HepG2 (cell line): ENCODE data around the gene RNF123. TPM values are rescaled to one million over a fixed set of nuclear protein-coding genes. Genes with fewer than 3 reads are reported as not detected.

Source experiments
- BRD4 ChIP-seq: sonication (generic); formaldehyde crosslinking; IDR thresholded peaks from 2 replicates; pipeline ENCODE4 v1.4.0; 2020; ENCODE audit warnings: missing genetic modification reagents
- CBX1 ChIP-seq: IDR thresholded peaks from one replicate; pipeline ENCODE4 v1.6.1; 2016; ENCODE audit warnings: antibody characterized with exemption, low read depth
- EZH2 ChIP-seq: conservative IDR thresholded peaks from 2 replicates; pipeline ENCODE4 v1.6.1; 2012; ENCODE audit warnings: mild to moderate bottlenecking, low read depth, low read length, moderate library complexity
- GABPB1 ChIP-seq: IDR thresholded peaks from 2 replicates; pipeline ENCODE4 v1.6.1; 2016; ENCODE audit warnings: mild to moderate bottlenecking, missing genetic modification reagents, moderate library complexity, missing compliant biosample characterization
- GTF2F1 ChIP-seq: fragments of 150-350 bp; IDR thresholded peaks from 2 replicates; pipeline ENCODE4 v1.6.1; 2014; ENCODE audit warnings: low read length
- HNF4A ChIP-seq: sonication (generic); formaldehyde crosslinking; IDR thresholded peaks from 2 replicates; pipeline ENCODE4 v1.4.0; 2020; ENCODE audit warnings: missing genetic modification reagents
- MAX ChIP-seq: IDR thresholded peaks from 2 replicates; pipeline ENCODE4 v1.6.1; 2012; ENCODE audit warnings: inconsistent platforms
- MYNN ChIP-seq: sonication (generic); formaldehyde crosslinking; IDR thresholded peaks from 2 replicates; pipeline ENCODE4 v1.4.0; 2020; ENCODE audit warnings: mild to moderate bottlenecking, low read depth, missing genetic modification reagents
- NBN ChIP-seq: fragments of 450-650 bp; conservative IDR thresholded peaks from 2 replicates; pipeline ENCODE4 v1.6.1; 2017
- POLR2AphosphoS2 ChIP-seq: IDR thresholded peaks from 2 replicates; pipeline ENCODE4 v1.6.1; 2011; ENCODE audit warnings: low read depth, low read length, improper control_type of control experiment
- PRMT3 ChIP-seq: sonication (generic); formaldehyde crosslinking; IDR thresholded peaks from 2 replicates; pipeline ENCODE4 v1.8.1; 2022; ENCODE audit warnings: low read depth, mild to moderate bottlenecking, moderate library complexity, missing genetic modification reagents, borderline replicate concordance
- ZNF280D ChIP-seq: sonication (generic); formaldehyde crosslinking; IDR thresholded peaks from 2 replicates; pipeline ENCODE4 v1.5.1; 2020; ENCODE audit warnings: mild to moderate bottlenecking, missing genetic modification reagents
- ZNF407 ChIP-seq: sonication (generic); formaldehyde crosslinking; IDR thresholded peaks from one replicate; pipeline ENCODE4 v1.5.1; 2020; ENCODE audit warnings: mild to moderate bottlenecking, missing genetic modification reagents; ENCODE audit errors: not compliant biosample characterization
- ZNF441 ChIP-seq: sonication (generic); formaldehyde crosslinking; IDR thresholded peaks from 2 replicates; pipeline ENCODE4 v1.7.0; 2021; ENCODE audit warnings: missing genetic modification reagents, borderline replicate concordance
- ZNF883 ChIP-seq: sonication (generic); formaldehyde crosslinking; IDR thresholded peaks from 2 replicates; pipeline ENCODE4 v1.5.1; 2020; ENCODE audit warnings: mild to moderate bottlenecking, missing genetic modification reagents; ENCODE audit errors: not compliant biosample characterization
- polyA plus RNA-seq, 8 experiments: library from polyadenylated mRNA; depleted of rRNA in 3 of 8; stranded (reverse) in 7 of 8; unstranded in 1 of 8; fragments of >200 nt; fragmentation: Illumina TruSeq in 4 of 8; extraction: Trizol in 4 of 8; gene quantifications; 2 replicates each; pipeline versions ENCODE4 v1.2.1 to v1.2.3, GENCODE V29; 2011 to 2016; ENCODE audit warnings: low read depth in 4 of 8, missing spikeins in 1 of 8, mixed read lengths in 1 of 8; ENCODE audit not compliant: insufficient read depth in 1 of 8
- total RNA-seq, 5 experiments: library from RNA; depleted of rRNA; stranded (reverse); fragments of >200 nt; fragmentation: Illumina TruSeq; extraction: Trizol; gene quantifications; 2 replicates each; pipeline ENCODE4 v1.2.3, GENCODE V29; 2016; ENCODE audit warnings: low read depth in 1 of 5
- TF ChIP-seq, protein P1 (sequence below): IDR thresholded peaks from 2 replicates; pipeline ENCODE4 v1.6.1; 2012; ENCODE audit warnings: low read depth, low read length, improper control_type of control experiment

The RNF123 gene
- total and polyA plus RNA-seq, 2 of the 13 experiments (the other 11 are each of a cell fraction or from before 2014, with no cell fraction given) = 29.9 to 82.2 TPM

- TF ChIP-seq GTF2F1 (no peak), MYNN (no peak), CBX1 (no peak), ZNF407 (CRISPR knock-in tag) (no peak), PRMT3 (CRISPR knock-in tag) (no peak), MAX (no peak), GABPB1 (CRISPR knock-in tag) (peak; percentile 59), NBN (no peak), BRD4 (CRISPR knock-in tag) (no peak), ZNF883 (CRISPR knock-in tag) (no peak), EZH2 (no peak), HNF4A (CRISPR knock-in tag) (peak; percentile 83), POLR2AphosphoS2 (no peak), ZNF280D (no peak), ZNF441 (CRISPR knock-in tag) (0 out of 2 replicates have a peak, but pooled peaks have one; percentile 29)
- TF ChIP-seq, protein P1, sequence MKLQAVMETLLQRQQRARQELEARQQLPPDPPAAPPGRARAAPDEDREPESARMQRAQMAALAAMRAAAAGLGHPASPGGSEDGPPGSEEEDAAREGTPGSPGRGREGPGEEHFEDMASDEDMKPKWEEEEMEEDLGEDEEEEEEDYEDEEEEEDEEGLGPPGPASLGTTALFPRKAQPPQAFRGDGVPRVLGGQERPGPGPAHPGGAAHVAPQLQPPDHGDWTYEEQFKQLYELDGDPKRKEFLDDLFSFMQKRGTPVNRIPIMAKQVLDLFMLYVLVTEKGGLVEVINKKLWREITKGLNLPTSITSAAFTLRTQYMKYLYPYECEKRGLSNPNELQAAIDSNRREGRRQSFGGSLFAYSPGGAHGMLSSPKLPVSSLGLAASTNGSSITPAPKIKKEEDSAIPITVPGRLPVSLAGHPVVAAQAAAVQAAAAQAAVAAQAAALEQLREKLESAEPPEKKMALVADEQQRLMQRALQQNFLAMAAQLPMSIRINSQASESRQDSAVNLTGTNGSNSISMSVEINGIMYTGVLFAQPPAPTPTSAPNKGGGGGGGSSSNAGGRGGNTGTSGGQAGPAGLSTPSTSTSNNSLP = no peak
These were observed 21.0 kb upstream of the RNF123 start (continued) for GRCh38 chr3:49668414-49668797.
